GM19463 (cell line): ENCODE data around the gene LRRC74B.

ENCODE experiments used
- ATAC-seq: cut with Tn5 transposase; IDR thresholded peaks from one replicate; pipeline ENCODE4 v1.9.1; 2021; ENCODE audit warnings: mild to moderate bottlenecking, moderate library complexity; ENCODE audit not compliant: unreplicated experiment

LRRC74B gene

GRCh38 chr22:21100149-21101032, 54.6 kb downstream of the LRRC74B start:
- no peak for ATAC-seq

- no peak for ATAC-seq
These were observed 56.3 kb downstream of the LRRC74B start for GRCh38 chr22:21101877-21102638.

- no peak for ATAC-seq
These were observed 57.0 kb downstream of the LRRC74B start for GRCh38 chr22:21102659-21103267.

- no peak for ATAC-seq
These were observed 57.9 kb downstream of the LRRC74B start for GRCh38 chr22:21103633-21104032.

- no peak for ATAC-seq
These were observed 58.5 kb downstream of the LRRC74B start for GRCh38 chr22:21104126-21104691.

- no peak for ATAC-seq
These were observed 59.5 kb downstream of the LRRC74B start for GRCh38 chr22:21105294-21105693.

- ATAC-seq, result no peak
These were observed 60.3 kb downstream of the LRRC74B start for GRCh38 chr22:21106000-21106399.

GRCh38 chr22:21108379-21109115, 62.8 kb downstream of the LRRC74B start:
- no peak for ATAC-seq
